Loucy (cell line): ENCODE measurements around the gene LRPPRC.

Experiments
- H2AFZ ChIP-seq: fragments of 200-600 bp; sonication (generic); 2 replicates; pipeline ENCODE4 v1.6.0; 2016; ENCODE audit warnings: antibody characterized with exemption, mild to moderate bottlenecking, low read length, moderate library complexity
- H3F3A ChIP-seq: fragments of 200-600 bp; 2 replicates; pipeline ENCODE4 v1.6.0; 2016; ENCODE audit warnings: antibody characterized with exemption, low read depth, mild to moderate bottlenecking
- H3K27me3 ChIP-seq: fragments of 200-600 bp; sonication (generic); 2 replicates; pipeline ENCODE4 v1.6.1; 2014; ENCODE audit warnings: low read length, mild to moderate bottlenecking; ENCODE audit not compliant: insufficient read depth, poor library complexity, severe bottlenecking
- H3K36me3 ChIP-seq: fragments of 200-600 bp; sonication (generic); 2 replicates; pipeline ENCODE4 v1.6.1; 2016; ENCODE audit warnings: low read length; ENCODE audit not compliant: insufficient read depth
- H3K4me1 ChIP-seq: fragments of 200-600 bp; sonication (generic); 2 replicates; pipeline ENCODE4 v1.5.1; 2014; ENCODE audit warnings: low read length, mild to moderate bottlenecking; ENCODE audit not compliant: insufficient read depth, poor library complexity, severe bottlenecking
- H3K4me2 ChIP-seq: fragments of 200-600 bp; sonication (generic); 2 replicates; pipeline ENCODE4 v1.6.0; 2014; ENCODE audit warnings: antibody characterized with exemption, low read length, low read depth, mild to moderate bottlenecking; ENCODE audit not compliant: poor library complexity, severe bottlenecking
- H3K4me3 ChIP-seq: fragments of 200-600 bp; sonication (generic); 2 replicates; pipeline ENCODE4 v1.5.1; 2014; ENCODE audit warnings: low read length, mild to moderate bottlenecking, mixed read lengths; ENCODE audit not compliant: poor library complexity, severe bottlenecking
- H3K79me2 ChIP-seq: fragments of 200-600 bp; sonication (generic); 2 replicates; pipeline ENCODE4 v1.6.1; 2014; ENCODE audit warnings: low read length; ENCODE audit not compliant: insufficient read depth
- H3K9ac ChIP-seq: fragments of 200-600 bp; sonication (generic); 2 replicates; pipeline ENCODE4 v1.6.0; 2014; ENCODE audit warnings: mild to moderate bottlenecking, low read depth, low read length, moderate library complexity; ENCODE audit not compliant: poor library complexity, severe bottlenecking
- H3K9me2 ChIP-seq: fragments of 200-600 bp; sonication (generic); replicated peaks from 2 replicates; pipeline ENCODE4 v1.6.1; 2016; ENCODE audit warnings: low read depth, low read length, mixed read lengths
- H3K9me3 ChIP-seq: fragments of 200-600 bp; sonication (generic); 2 replicates; pipeline ENCODE4 v1.6.1; 2014; ENCODE audit warnings: mild to moderate bottlenecking, antibody characterized with exemption, low read length, low read depth; ENCODE audit not compliant: insufficient read depth
- H4K20me1 ChIP-seq: fragments of 200-600 bp; sonication (generic); 2 replicates; pipeline ENCODE4 v1.6.0; 2014; ENCODE audit warnings: antibody characterized with exemption, low read length, mild to moderate bottlenecking; ENCODE audit not compliant: insufficient read depth, poor library complexity, severe bottlenecking
- EZH2phosphoT487 ChIP-seq: fragments of 200-600 bp; IDR thresholded peaks from 2 replicates; pipeline ENCODE4 v1.6.1; 2018; ENCODE audit warnings: antibody characterized with exemption, mild to moderate bottlenecking, moderate library complexity, borderline replicate concordance
- TF ChIP-seq, protein P1 (sequence below): fragments of 200-600 bp; sonication (generic); conservative IDR thresholded peaks from 2 replicates; pipeline ENCODE4 v1.5.1; 2014; ENCODE audit warnings: mild to moderate bottlenecking, antibody characterized with exemption, low read length

The LRPPRC gene

DNA sequence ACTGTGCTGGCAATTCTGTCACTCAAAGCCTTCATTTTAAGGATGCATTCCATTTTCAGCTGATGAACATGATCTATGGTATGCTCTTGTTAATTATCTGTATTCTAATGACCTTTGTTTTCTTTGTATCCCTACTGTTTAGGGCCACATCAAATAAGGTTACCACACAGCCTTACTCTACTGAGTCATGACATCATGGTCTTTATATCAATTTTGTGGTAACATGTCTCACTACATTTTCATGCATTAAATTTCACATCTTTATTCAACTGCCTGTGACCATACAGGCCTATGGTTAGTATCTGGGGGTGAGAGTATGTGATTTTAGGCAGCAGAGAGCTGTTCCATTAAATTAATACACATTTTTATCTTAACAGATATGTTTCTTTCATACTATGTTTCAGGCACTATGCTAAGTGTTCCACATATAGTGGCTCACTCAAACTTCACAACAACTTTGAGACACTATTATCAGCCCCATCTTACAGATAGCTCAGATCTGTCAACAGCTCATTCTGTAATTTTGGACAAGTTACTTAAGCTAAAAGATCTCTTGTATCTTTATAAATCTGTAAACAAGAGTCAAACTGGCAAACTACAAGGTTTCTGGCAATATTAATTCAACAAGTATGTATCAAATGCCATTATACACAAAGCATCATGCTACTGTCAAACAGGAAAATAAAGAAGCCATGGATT lies 18.0 kb downstream of the LRPPRC start:
- H3K4me1 ChIP-seq, result no peaks in the 10 kb centered on the region
- H2AFZ ChIP-seq, result no peak overlapping the region
- H3K9me3 ChIP-seq, result no peaks in the 10 kb centered on the region
- H3K79me2 ChIP-seq, result peaks cover 2% of the 10 kb centered on the region; the same call in 1 of the 2 replicates
- no peak overlapping the region for H3K4me3 ChIP-seq
- H3K9me2 ChIP-seq, result no peaks in the 10 kb centered on the region
- TF ChIP-seq EZH2phosphoT487, result no peak
- TF ChIP-seq, protein P1, sequence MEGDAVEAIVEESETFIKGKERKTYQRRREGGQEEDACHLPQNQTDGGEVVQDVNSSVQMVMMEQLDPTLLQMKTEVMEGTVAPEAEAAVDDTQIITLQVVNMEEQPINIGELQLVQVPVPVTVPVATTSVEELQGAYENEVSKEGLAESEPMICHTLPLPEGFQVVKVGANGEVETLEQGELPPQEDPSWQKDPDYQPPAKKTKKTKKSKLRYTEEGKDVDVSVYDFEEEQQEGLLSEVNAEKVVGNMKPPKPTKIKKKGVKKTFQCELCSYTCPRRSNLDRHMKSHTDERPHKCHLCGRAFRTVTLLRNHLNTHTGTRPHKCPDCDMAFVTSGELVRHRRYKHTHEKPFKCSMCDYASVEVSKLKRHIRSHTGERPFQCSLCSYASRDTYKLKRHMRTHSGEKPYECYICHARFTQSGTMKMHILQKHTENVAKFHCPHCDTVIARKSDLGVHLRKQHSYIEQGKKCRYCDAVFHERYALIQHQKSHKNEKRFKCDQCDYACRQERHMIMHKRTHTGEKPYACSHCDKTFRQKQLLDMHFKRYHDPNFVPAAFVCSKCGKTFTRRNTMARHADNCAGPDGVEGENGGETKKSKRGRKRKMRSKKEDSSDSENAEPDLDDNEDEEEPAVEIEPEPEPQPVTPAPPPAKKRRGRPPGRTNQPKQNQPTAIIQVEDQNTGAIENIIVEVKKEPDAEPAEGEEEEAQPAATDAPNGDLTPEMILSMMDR, result no peak
- H4K20me1 ChIP-seq, result peaks cover 6% of the 10 kb centered on the region
- H3K27me3 ChIP-seq, result no peaks in the 10 kb centered on the region
- no peak overlapping the region for H3K4me2 ChIP-seq
- no peak overlapping the region for H3K9ac ChIP-seq
- H3F3A ChIP-seq, result no peaks in the 10 kb centered on the region
- H3K36me3 ChIP-seq, result peaks cover 82% of the 10 kb centered on the region

DNA sequence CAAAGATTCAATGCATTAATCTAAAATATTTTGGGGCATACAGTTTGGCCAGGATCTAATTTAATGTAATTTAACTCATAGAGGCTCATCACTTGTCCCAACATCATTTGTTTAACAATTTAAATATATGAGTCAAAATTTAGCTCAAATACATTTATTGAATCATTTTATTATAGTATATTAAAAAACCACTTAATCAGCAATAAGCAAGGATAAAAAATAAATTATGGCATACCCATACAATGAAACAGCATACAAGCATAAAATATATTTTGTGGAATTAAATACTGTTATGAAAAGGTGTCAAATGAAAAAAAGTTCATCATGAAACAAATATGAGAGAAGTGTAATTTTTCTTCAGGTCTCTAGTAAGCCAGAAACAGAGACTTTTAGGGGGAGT lies 34.9 kb downstream of the LRPPRC start:
- Histone ChIP-seq H3K4me3 (no peak overlapping the region), H3K4me1 (no peaks in the 10 kb centered on the region), H3K36me3 (peaks cover 92% of the 10 kb centered on the region), H2AFZ (no peak overlapping the region), H3K79me2 (no peaks in the 10 kb centered on the region), H3F3A (no peaks in the 10 kb centered on the region), H4K20me1 (no peaks in the 10 kb centered on the region), H3K27me3 (no peaks in the 10 kb centered on the region), H3K9me3 (no peaks in the 10 kb centered on the region), H3K9me2 (no peaks in the 10 kb centered on the region), H3K4me2 (no peak overlapping the region), H3K9ac (no peak overlapping the region)
- TF ChIP-seq EZH2phosphoT487, result no peak
- TF ChIP-seq, protein P1, result no peak

DNA sequence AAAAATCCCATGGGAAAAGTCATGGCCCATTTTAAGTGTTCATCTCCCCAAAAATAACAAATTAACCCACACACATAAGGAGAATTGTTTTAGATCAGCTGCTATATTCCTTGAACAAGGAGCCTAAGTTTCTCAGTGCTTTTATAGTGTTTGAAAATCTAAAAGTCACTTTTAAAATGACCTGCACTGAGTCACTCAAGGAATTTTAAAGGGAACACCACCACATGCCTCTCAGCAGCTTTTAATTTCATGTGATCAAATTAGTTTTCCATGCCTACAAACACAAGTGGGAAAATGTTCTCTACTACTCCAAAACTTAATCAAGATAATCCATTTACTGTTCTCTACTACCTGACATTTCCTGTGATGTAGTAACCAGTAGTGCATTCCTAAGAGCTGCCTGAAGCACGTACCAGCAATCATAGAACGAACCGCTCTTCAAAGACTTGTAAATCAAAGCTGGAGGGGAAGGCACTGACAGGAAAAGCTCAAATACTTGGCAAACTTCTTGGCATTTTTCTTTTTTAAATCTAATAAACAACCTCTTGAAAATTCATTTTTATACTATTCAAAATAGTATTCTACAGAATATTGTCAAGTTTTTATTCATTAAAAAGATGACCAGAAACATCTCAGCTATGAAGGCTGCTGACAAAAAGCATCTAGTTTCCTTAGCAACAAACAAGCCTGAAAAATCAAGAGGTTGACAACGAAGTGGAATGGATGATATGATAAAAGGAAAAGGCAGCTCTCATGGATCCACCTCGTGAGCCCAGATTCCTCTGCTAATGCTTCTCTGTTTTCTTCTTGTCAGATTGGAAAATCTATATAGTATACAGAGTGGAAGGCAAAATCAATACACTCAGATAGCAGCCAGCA lies 37.2 kb downstream of the LRPPRC start:
- Histone ChIP-seq H3F3A (no peaks in the 10 kb centered on the region), H3K9me2 (no peaks in the 10 kb centered on the region), H3K4me2 (no peak overlapping the region), H3K9me3 (no peaks in the 10 kb centered on the region), H3K9ac (no peak overlapping the region), H3K4me1 (no peaks in the 10 kb centered on the region), H3K79me2 (no peaks in the 10 kb centered on the region), H3K36me3 (peaks cover 93% of the 10 kb centered on the region), H2AFZ (no peak overlapping the region), H4K20me1 (no peaks in the 10 kb centered on the region), H3K4me3 (no peak overlapping the region), H3K27me3 (no peaks in the 10 kb centered on the region)
- TF ChIP-seq, protein P1, result no peak
- TF ChIP-seq EZH2phosphoT487, result no peak
